Aorta (tissue), 5 donors: Measurements from ENCODE around the gene EDN1. TPM values are rescaled to one million over a fixed set of nuclear protein-coding genes. Genes with fewer than 3 reads are reported as not detected.

Experiments used
- ATAC-seq: fragments of 200-7000 bp; cut with Tn5 transposase; one replicate; pipeline ENCODE4 v1.9.1; 2022; ENCODE audit warnings: moderate library complexity; ENCODE audit not compliant: low FRiP score
- DNase-seq, 2 donors: peaks; one replicate each; pipeline ENCODE4 v3.0.0-alpha.2; 2020
- H3K27ac ChIP-seq, 2 donors: one replicate each; pipeline ENCODE4 v1.5.1; 2013; ENCODE audit warnings: low read length in 2 of 2, mild to moderate bottlenecking in 2 of 2, moderate library complexity in 2 of 2, control low read depth in 1 of 2, inconsistent platforms in 1 of 2, low read depth in 1 of 2
- H3K27me3 ChIP-seq, 2 donors: one replicate each; pipeline ENCODE4 v1.6.1; 2013; ENCODE audit warnings: control low read depth in 1 of 2, low read length in 1 of 2, mild to moderate bottlenecking in 1 of 2, moderate library complexity in 1 of 2; ENCODE audit not compliant: insufficient read depth in 2 of 2, control insufficient read depth in 1 of 2
- H3K36me3 ChIP-seq, 2 donors: one replicate each; pipeline ENCODE4 v1.6.1; 2013; ENCODE audit warnings: control low read depth in 1 of 2, low read length in 1 of 2, mild to moderate bottlenecking in 1 of 2; ENCODE audit not compliant: insufficient read depth in 2 of 2, control insufficient read depth in 1 of 2
- H3K4me1 ChIP-seq, 2 donors: one replicate each; pipeline ENCODE4 v1.6.1; 2013; ENCODE audit warnings: low read length in 2 of 2, control low read depth in 1 of 2, mild to moderate bottlenecking in 1 of 2, moderate library complexity in 1 of 2; ENCODE audit not compliant: insufficient read depth in 2 of 2, control insufficient read depth in 1 of 2
- H3K4me3 ChIP-seq, 2 donors: one replicate each; pipeline ENCODE4 v1.5.1; 2013; ENCODE audit warnings: low read length in 2 of 2, control low read depth in 1 of 2, mild to moderate bottlenecking in 1 of 2
- H3K9me3 ChIP-seq: one replicate; pipeline ENCODE4 v1.6.1; 2013; ENCODE audit warnings: mild to moderate bottlenecking, low read length; ENCODE audit not compliant: control insufficient read depth
- WGBS, 2 donors: extraction: QIAGEN DNeasy Blood & Tissue Kit; methylation state at CpG; one replicate each; pipeline ENCODE4 v1.1.7; 2013; 5-methylcytosine and 5-hydroxymethylcytosine counted together
- intact Hi-C, 2 donors: fragments of 100-400 bp; cut with DNase I; formaldehyde crosslinking; loops; one replicate each; pipeline versions ENCODE4 v1.14.2 to v1.15.0; 2022
- polyA plus RNA-seq, 2 donors: library from polyadenylated mRNA; stranded (reverse); fragments of 200-250 nt; gene quantifications; one replicate each; pipeline ENCODE4 v1.2.3, GENCODE V29; 2013
- total RNA-seq, 2 donors: library from RNA; stranded (reverse); fragmentation: NEBNext Ultra II Directional; extraction: Animal tissue kit (Norgen Biotek cat#: 25700); gene quantifications; one replicate each; pipeline ENCODE4 v1.2.1, GENCODE V29; 2021
- donor health status: healthy with polysubstance abuse.
- donor health status: Bipolar disorder and iron deficiency.
- donor health status: DM: no; HTN: no; CAD: no.
- donor health status: DM: no; HTN: no; CAD: no.
- donor health status: DM: yes; HTN: yes; CAD: no.

The EDN1 gene
- total and polyA plus RNA-seq, 4 donors = 3.3 to 10.7 (median 6.7) TPM

DNA sequence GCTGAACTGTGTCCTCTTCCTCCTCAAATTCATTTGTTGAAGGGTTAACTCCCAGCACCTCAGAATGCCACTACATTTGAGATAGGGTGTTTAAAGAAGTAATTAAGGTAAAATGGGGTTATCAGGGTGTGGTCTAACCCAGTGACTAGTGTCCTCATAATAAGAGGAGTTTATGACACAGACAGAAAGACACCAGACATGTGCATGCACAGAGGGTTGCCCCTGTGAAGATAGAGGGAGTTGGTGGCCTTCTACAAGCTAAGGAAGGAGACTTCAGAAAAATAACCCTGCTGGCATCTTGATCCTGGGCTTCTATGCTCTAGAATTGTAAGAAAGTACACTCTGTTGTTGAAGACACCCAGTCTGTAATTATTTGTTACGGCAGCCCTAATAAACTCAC, 24.9 kb upstream of the EDN1 start:
- intact Hi-C loops = no loop called here
- no peaks in the 10 kb centered on the region for H3K9me3 ChIP-seq
- H3K4me3 ChIP-seq = no peak overlapping the region
- 95 to 96% methylated on average over 1 of the region's 1 CpG for WGBS, 2 donors
- no peaks in the 10 kb centered on the region for H3K27me3 ChIP-seq
- DNase-seq (no peak), ATAC-seq (no peak)
- no peak overlapping the region for H3K27ac ChIP-seq
- H3K36me3 ChIP-seq = no peaks in the 10 kb centered on the region
- H3K4me1 ChIP-seq = no peaks in the 10 kb centered on the region

DNA sequence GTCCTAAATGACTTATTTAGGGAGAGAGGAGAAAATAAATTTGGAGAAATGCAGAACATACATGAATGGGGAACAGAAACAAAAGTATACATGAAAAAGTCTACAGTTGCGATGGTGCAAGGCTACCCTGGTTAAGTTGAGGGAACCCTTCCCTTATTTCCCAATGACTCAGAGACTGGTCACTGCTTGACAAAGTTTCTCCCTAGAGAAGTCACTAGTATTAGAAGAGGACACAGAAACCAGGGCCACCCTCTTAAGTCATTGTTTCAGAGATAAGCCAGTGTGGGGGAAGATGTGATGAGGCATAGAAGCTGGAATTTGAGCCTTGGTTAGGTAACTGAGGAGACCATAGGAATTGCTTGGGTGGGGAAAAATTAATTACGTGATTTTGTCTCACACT, 24.4 kb upstream of the EDN1 start:
- Histone ChIP-seq H3K27me3 (no peaks in the 10 kb centered on the region), H3K9me3 (no peaks in the 10 kb centered on the region), H3K36me3 (no peaks in the 10 kb centered on the region), H3K27ac (no peak overlapping the region), H3K4me1 (no peaks in the 10 kb centered on the region), H3K4me3 (no peak overlapping the region)
- DNase-seq (no peak), ATAC-seq (no peak)
- intact Hi-C loops = no loop called here
- 90 to 92% methylated on average over 2 of the region's 2 CpGs for WGBS, 2 donors

DNA sequence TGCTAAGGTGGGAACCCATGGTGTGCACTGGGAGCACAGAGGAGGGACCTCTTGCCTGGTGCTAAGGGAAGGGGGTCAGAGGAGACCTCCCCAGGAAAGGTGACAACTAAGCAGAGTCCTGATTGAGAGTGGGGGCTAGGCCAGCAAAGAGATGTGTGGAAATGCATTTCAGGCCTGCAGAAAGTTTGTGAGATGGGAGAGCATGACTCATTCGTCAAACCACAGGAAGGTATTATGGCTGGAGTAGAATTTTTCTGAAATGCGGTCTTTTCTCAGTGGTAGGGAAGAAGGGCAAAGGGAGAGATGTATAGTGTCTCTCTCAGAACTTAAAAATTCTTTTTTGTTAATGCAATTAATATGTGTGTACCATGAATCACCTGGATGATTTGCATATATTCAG, 23.6 kb upstream of the EDN1 start:
- Histone ChIP-seq H3K27ac (no peak overlapping the region), H3K4me3 (no peak overlapping the region), H3K4me1 (no peaks in the 10 kb centered on the region), H3K9me3 (no peaks in the 10 kb centered on the region), H3K27me3 (no peaks in the 10 kb centered on the region), H3K36me3 (no peaks in the 10 kb centered on the region)
- 81 to 86% methylated on average over 2 of the region's 2 CpGs for WGBS, 2 donors
- no peak for DNase-seq
- intact Hi-C loops = no loop called here
- ATAC-seq = no peak

GRCh38 chr6:12269110-12269509, 21.1 kb upstream of the EDN1 start:
- no peak for ATAC-seq
- Histone ChIP-seq H3K27ac (no peak overlapping the region), H3K27me3 (no peaks in the 10 kb centered on the region), H3K4me3 (no peak overlapping the region), H3K4me1 (no peaks in the 10 kb centered on the region), H3K36me3 (no peaks in the 10 kb centered on the region), H3K9me3 (peaks cover 2% of the 10 kb centered on the region)
- DNase-seq = no peak
- intact Hi-C loops = no loop called here
- 94 to 96% methylated on average over 2 of the region's 2 CpGs for WGBS, 2 donors

DNA sequence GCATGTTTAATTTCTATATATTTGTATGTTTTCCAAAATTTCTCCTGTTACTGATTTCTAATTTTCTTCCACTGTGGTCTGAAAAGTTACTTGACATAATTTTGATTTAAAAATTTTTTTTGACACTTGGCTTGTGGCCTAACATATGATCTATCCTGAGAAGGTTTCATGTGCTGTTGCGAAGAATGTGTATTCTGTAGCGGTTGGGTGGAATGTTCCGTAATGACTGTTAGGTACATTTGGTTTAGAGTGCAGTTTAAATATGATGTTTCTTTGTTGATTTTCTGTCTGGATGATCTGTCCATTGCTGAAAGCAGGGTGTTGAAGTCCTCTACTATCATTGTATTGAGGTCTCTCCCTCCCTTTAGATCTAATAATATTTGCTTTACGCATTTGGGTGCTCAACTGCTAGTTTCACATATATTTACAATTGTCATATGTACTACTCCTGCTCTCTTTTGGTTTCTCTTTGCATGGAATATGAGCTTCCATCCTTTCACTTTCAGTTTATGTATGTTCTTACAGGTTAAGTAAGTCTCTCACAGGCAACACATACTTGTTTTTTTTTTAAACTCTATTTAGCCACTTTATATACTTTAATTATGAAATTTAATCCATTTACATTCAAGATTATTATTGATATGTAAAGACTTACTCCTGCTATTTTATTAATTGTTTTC, 19.5 kb upstream of the EDN1 start:
- WGBS, 2 donors = 94 to 97% methylated on average over 4 of the region's 4 CpGs
- DNase-seq (no peak), ATAC-seq (no peak)
- no peaks in the 10 kb centered on the region for H3K36me3 ChIP-seq
- H3K27me3 ChIP-seq = no peaks in the 10 kb centered on the region
- no peak overlapping the region for H3K27ac ChIP-seq
- H3K9me3 ChIP-seq = peaks cover 2% of the 10 kb centered on the region
- H3K4me3 ChIP-seq = no peak overlapping the region
- H3K4me1 ChIP-seq = no peaks in the 10 kb centered on the region
- intact Hi-C loops = no loop called here

GRCh38 chr6:12271594-12271993, 18.6 kb upstream of the EDN1 start:
- peaks cover 2% of the 10 kb centered on the region for H3K9me3 ChIP-seq
- H3K36me3 ChIP-seq = no peaks in the 10 kb centered on the region
- H3K4me3 ChIP-seq = no peak overlapping the region
- 97 to 100% methylated on average over 1 of the region's 1 CpG for WGBS, 2 donors
- intact Hi-C loops = no loop called here
- ATAC-seq (no peak), DNase-seq (no peak)
- H3K4me1 ChIP-seq = no peaks in the 10 kb centered on the region
- H3K27me3 ChIP-seq = no peaks in the 10 kb centered on the region
- H3K27ac ChIP-seq = no peak overlapping the region

GRCh38 chr6:12271997-12272396, 18.2 kb upstream of the EDN1 start:
- ATAC-seq (no peak), DNase-seq (no peak)
- Histone ChIP-seq H3K4me1 (no peaks in the 10 kb centered on the region), H3K36me3 (no peaks in the 10 kb centered on the region), H3K27ac (no peak overlapping the region), H3K9me3 (peaks cover 2% of the 10 kb centered on the region), H3K4me3 (no peak overlapping the region), H3K27me3 (no peaks in the 10 kb centered on the region)
- WGBS, 2 donors = 95% methylated on average over 1 of the region's 1 CpG
- intact Hi-C loops = no loop called here

DNA sequence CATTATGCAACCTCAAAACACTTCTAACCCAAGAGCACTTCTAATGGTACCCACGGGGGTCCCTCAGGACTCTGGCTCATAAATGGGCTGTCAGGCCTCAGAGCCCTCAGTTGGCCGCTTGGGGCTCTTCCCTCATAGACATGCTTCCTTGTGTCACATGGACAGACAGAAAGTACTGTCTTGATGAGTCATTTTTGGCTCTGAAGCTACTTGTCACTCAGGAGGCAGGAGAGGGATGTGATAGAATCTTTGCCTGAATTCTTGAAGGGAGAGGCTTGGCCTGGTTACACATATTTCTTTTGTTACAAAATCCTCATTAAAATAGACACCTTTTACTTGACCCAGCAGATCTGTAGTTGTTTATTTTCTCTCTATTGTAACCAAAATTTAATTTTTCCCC, 15.1 kb upstream of the EDN1 start:
- Histone ChIP-seq H3K27me3 (no peaks in the 10 kb centered on the region), H3K4me1 (no peaks in the 10 kb centered on the region), H3K36me3 (no peaks in the 10 kb centered on the region), H3K27ac (no peak overlapping the region), H3K4me3 (no peak overlapping the region), H3K9me3 (peaks cover 2% of the 10 kb centered on the region)
- DNase-seq = no peak
- intact Hi-C loops = no loop called here
- 85 to 87% methylated on average over 2 of the region's 2 CpGs for WGBS, 2 donors
- ATAC-seq = no peak

DNA sequence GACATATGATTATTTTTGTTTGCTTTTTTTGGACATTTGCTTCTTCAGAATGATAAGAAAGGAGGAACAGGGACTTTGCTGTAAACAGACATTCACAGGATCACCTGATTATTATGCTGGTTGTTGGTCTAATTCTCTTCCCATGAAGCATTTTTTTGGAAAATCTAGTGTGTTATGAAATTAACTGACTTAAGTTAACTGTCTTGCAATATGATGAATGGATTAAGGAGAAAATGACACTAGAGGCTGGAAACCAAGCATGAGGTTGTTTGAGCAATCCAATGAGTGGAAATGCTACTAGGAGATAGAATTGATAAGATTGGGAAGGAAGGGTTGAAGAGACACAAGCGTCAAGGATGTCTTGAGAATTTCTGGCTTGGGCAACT, 13.2 kb upstream of the EDN1 start:
- Histone ChIP-seq H3K4me1 (no peaks in the 10 kb centered on the region), H3K9me3 (peaks cover 2% of the 10 kb centered on the region), H3K27me3 (no peaks in the 10 kb centered on the region), H3K27ac (no peak overlapping the region), H3K4me3 (no peak overlapping the region), H3K36me3 (no peaks in the 10 kb centered on the region)
- ATAC-seq = no peak
- intact Hi-C loops = no loop called here
- WGBS, 2 donors = 90 to 95% methylated on average over 1 of the region's 1 CpG
- DNase-seq = no peak
